ENCODE results near the gene RBL2.
"Not testable (repeated sequence)": the region's sequence is repeated elsewhere in the genome, so short reads cannot be mapped to it uniquely, and the experiment has no call there.

Gene RBL2

GRCh38 chr16:53506254-53506653 is 72.0 kb downstream of the RBL2 start:
- no peaks in the 10 kb centered on the region for H3K36me3 ChIP-seq (ENCODE audit: insufficient read depth, low read length)
- no peaks in the 10 kb centered on the region for H3K9me3 ChIP-seq (ENCODE audit: low read depth, low read length)
- no peak for DNase-seq (ENCODE audit: low read depth, low spot score)
- TF ChIP-seq EZH2 (IDR thresholded peaks at IDR 0.05) = no peak
- no peak for TF ChIP-seq POLR2AphosphoS5 (IDR thresholded peaks at IDR 0.05; ENCODE audit: borderline replicate concordance, low read depth, low read length)
- no peak for TF ChIP-seq FOXP2 (optimal IDR thresholded peaks at IDR 0.05; ENCODE audit: control extremely low read depth, extremely low read length, insufficient read depth)
- no peak overlapping the region for H3K4me3 ChIP-seq
- H3K27ac ChIP-seq = no peak overlapping the region
- H3K9ac ChIP-seq (ENCODE audit: insufficient read length) = no peak overlapping the region

DNA sequence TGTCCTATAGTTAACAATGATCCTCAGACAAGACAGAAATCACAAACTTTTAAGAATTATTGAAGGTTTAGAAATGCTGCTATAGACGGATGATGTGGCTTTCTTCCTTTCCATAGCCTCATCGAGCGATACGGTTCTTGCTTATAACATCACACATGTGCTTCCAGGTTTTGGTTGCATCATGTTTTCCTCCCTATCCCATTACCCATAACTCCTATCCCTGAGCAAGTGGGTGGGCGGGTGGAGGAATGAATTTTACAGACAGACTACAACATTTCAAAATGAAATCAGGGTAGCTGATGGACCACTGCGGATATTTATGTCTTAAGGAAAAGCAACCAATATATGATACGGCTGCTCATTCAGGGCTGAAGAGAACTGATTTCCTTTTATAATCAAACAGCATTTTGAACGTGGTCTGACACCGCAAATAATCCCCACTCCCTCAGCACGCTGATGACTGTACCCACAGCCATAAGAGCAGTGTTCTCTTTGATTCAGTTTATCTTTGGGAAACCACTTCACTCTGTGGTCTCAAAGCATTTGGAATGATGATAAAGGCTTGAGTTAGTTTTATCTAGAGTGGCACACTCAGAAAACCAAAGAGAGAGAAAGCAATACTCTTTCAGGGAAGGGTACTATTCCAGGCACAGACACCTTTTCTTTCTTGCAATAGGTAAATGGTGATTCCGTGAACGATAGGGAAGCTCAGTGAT is 73.4 kb downstream of the RBL2 start:
- H3K36me3 ChIP-seq (ENCODE audit: insufficient read depth, low read length) = no peaks in the 10 kb centered on the region
- H3K4me3 ChIP-seq = no peak overlapping the region
- TF ChIP-seq FOXP2 (optimal IDR thresholded peaks at IDR 0.05; ENCODE audit: control extremely low read depth, extremely low read length, insufficient read depth) = no peak
- TF ChIP-seq EZH2 (IDR thresholded peaks at IDR 0.05) = no peak
- TF ChIP-seq POLR2AphosphoS5 (IDR thresholded peaks at IDR 0.05; ENCODE audit: borderline replicate concordance, low read depth, low read length) = no peak
- no peak overlapping the region for H3K9ac ChIP-seq (ENCODE audit: insufficient read length)
- H3K9me3 ChIP-seq (ENCODE audit: low read depth, low read length) = no peaks in the 10 kb centered on the region
- no peak for DNase-seq (ENCODE audit: low read depth, low spot score)
- no peak overlapping the region for H3K27ac ChIP-seq

- Histone ChIP-seq H3K9ac (ENCODE audit: insufficient read length) (no peak overlapping the region), H3K9me3 (ENCODE audit: low read depth, low read length) (no peaks in the 10 kb centered on the region), H3K4me3 (no peak overlapping the region), H3K36me3 (ENCODE audit: insufficient read depth, low read length) (no peaks in the 10 kb centered on the region), H3K27ac (no peak overlapping the region)
- no peak for TF ChIP-seq POLR2AphosphoS5 (IDR thresholded peaks at IDR 0.05; ENCODE audit: borderline replicate concordance, low read depth, low read length)
- TF ChIP-seq EZH2 (IDR thresholded peaks at IDR 0.05) = no peak
- no peak for TF ChIP-seq FOXP2 (optimal IDR thresholded peaks at IDR 0.05; ENCODE audit: control extremely low read depth, extremely low read length, insufficient read depth)
- DNase-seq (ENCODE audit: low read depth, low spot score) = no peak
Observed at GRCh38 chr16:53509906-53510703, 75.8 kb downstream of the RBL2 start.

- no peak for TF ChIP-seq EZH2 (IDR thresholded peaks at IDR 0.05)
- TF ChIP-seq FOXP2 (optimal IDR thresholded peaks at IDR 0.05; ENCODE audit: control extremely low read depth, extremely low read length, insufficient read depth) = no peak
- TF ChIP-seq POLR2AphosphoS5 (IDR thresholded peaks at IDR 0.05; ENCODE audit: borderline replicate concordance, low read depth, low read length) = no peak
- no peak for DNase-seq (ENCODE audit: low read depth, low spot score)
- Histone ChIP-seq H3K27ac (no peak overlapping the region), H3K36me3 (ENCODE audit: insufficient read depth, low read length) (no peaks in the 10 kb centered on the region), H3K4me3 (no peak overlapping the region), H3K9ac (ENCODE audit: insufficient read length) (no peak overlapping the region), H3K9me3 (ENCODE audit: low read depth, low read length) (no peaks in the 10 kb centered on the region)
Observed at GRCh38 chr16:53510704-53511070, 76.4 kb downstream of the RBL2 start.

GRCh38 chr16:53511084-53511402 is 76.8 kb downstream of the RBL2 start:
- TF ChIP-seq FOXP2 (optimal IDR thresholded peaks at IDR 0.05; ENCODE audit: control extremely low read depth, extremely low read length, insufficient read depth) (no peak), POLR2AphosphoS5 (IDR thresholded peaks at IDR 0.05; ENCODE audit: borderline replicate concordance, low read depth, low read length) (no peak), EZH2 (IDR thresholded peaks at IDR 0.05) (no peak)
- Histone ChIP-seq H3K36me3 (ENCODE audit: insufficient read depth, low read length) (no peaks in the 10 kb centered on the region), H3K9me3 (ENCODE audit: low read depth, low read length) (no peaks in the 10 kb centered on the region), H3K4me3 (no peak overlapping the region), H3K27ac (no peak overlapping the region), H3K9ac (ENCODE audit: insufficient read length) (no peak overlapping the region)
- DNase-seq (ENCODE audit: low read depth, low spot score) = no peak

DNA sequence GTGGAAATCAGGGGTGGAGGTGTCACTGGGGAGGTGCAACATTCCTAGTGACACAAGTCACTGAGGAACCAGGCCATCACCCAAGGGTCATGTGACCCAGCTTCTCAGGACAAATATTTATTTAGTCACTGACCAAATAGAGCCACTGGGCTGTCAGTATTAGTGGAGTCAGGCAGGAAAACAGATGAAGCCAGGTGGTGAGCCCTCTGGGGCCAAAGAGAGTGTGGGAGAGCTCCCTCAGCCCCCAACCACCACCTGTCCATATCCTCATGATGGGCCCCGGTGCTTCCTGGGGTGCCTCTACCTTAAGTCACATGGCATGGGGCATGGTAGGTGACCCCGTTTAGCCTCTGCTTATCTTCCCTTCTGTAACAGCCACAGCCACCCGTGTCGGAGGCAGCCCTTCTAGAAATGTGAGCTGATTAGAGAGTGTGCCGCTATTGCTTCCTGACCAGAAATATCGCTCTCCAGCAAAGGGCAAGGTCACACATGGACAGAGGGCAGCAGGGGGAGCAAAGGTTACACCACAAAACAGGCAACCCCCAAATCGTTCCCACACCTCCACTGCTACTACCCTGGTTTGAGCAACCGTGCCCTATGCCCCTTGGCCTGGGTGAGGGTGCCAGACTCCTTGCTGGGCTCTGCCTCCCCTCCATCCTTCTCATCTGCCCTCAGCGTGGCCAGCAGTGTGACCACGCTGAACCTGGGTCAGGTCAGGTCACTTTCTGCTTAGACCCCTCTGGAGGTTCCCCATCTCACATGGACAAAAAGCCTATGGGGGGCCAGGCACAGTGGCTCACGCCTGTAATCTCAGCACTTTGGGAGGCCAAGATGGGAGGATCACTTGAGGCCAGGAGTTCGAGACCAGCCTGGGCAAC is 77.4 kb downstream of the RBL2 start:
- no peak for DNase-seq (ENCODE audit: low read depth, low spot score)
- H3K4me3 ChIP-seq = no peak overlapping the region
- no peak overlapping the region for H3K9ac ChIP-seq (ENCODE audit: insufficient read length)
- no peaks in the 10 kb centered on the region for H3K36me3 ChIP-seq (ENCODE audit: insufficient read depth, low read length)
- H3K27ac ChIP-seq = no peak overlapping the region
- TF ChIP-seq POLR2AphosphoS5 (IDR thresholded peaks at IDR 0.05; ENCODE audit: borderline replicate concordance, low read depth, low read length) (no peak), EZH2 (IDR thresholded peaks at IDR 0.05) (no peak), FOXP2 (optimal IDR thresholded peaks at IDR 0.05; ENCODE audit: control extremely low read depth, extremely low read length, insufficient read depth) (no peak)
- no peaks in the 10 kb centered on the region for H3K9me3 ChIP-seq (ENCODE audit: low read depth, low read length)

GRCh38 chr16:53512795-53513194 is 78.5 kb downstream of the RBL2 start:
- not testable (repeated sequence) for H3K9ac ChIP-seq (ENCODE audit: insufficient read length); H3K36me3 ChIP-seq (ENCODE audit: insufficient read depth, low read length); H3K9me3 ChIP-seq (ENCODE audit: low read depth, low read length); H3K27ac ChIP-seq; DNase-seq (ENCODE audit: low read depth, low spot score); H3K4me3 ChIP-seq

DNA sequence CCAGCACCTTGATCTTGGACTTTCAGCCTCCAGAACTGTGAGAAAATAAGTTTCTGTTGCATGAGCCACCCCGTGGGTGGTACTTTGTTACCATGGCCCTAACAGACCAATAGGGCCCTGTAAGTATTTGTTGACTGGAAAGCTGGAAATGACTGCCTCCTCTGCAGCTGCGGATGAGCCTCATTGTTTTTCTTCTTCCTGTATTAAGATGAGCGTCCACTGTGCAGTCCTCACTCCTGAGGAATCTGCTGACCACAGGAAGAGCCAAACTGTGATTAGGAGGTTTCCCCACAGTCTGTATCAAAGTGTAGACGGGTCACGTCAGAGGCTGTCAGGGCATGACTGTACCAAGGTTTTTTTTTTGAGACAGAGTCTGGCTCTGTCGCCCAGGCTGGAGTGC is 81.0 kb downstream of the RBL2 start:
- no peak for TF ChIP-seq FOXP2 (optimal IDR thresholded peaks at IDR 0.05; ENCODE audit: control extremely low read depth, extremely low read length, insufficient read depth)
- no peak for TF ChIP-seq POLR2AphosphoS5 (IDR thresholded peaks at IDR 0.05; ENCODE audit: borderline replicate concordance, low read depth, low read length)
- TF ChIP-seq EZH2 (IDR thresholded peaks at IDR 0.05) = no peak
- Histone ChIP-seq H3K36me3 (ENCODE audit: insufficient read depth, low read length) (no peaks in the 10 kb centered on the region), H3K27ac (no peak overlapping the region), H3K4me3 (no peak overlapping the region), H3K9me3 (ENCODE audit: low read depth, low read length) (no peaks in the 10 kb centered on the region), H3K9ac (ENCODE audit: insufficient read length) (no peak overlapping the region)
- DNase-seq (ENCODE audit: low read depth, low spot score) = no peak

All from SK-N-MC (cell line).